ENCODE data around the gene SSBP2. TPM values are rescaled to one million over a fixed set of nuclear protein-coding genes. Genes with fewer than 3 reads are reported as not detected.

Gene SSBP2
- total and polyA plus RNA-seq, 7 donors, result 9.9 to 89.2 (median 68.7) TPM

- Histone ChIP-seq H3K4me3 (no peak overlapping the region), H3K27me3 (no peaks in the 10 kb centered on the region), H3K4me1 (peaks cover 0 to 5% (median 2%) of the 10 kb centered on the region in 4 donors), H3K27ac (peak overlapping the region in 1 of 4 donors; percentile 17), H3K9me3 (no peaks in the 10 kb centered on the region), H3K36me3 (no peaks in the 10 kb centered on the region)
- TF ChIP-seq EP300 (IDR thresholded peaks at IDR 0.05) (no peak), CTCF (IDR thresholded peaks at IDR 0.05) (no peak)
- 52 to 67% methylated on average over 2 of the region's 2 CpGs for WGBS, 2 donors
- intact Hi-C loops (cut with DNase I), result loop anchor here (2.0 kb wide), 1 partner anchor 16 kb away; no protein-coding TSS in a partner anchor
- DNase-seq, result no peak
These were observed 10.4 kb upstream of the SSBP2 start for GRCh38 chr5:81761270-81761669.

- Histone ChIP-seq H3K9me3 (no peaks in the 10 kb centered on the region), H3K27ac (peak overlapping the region in 1 of 4 donors; percentile 17), H3K4me1 (peaks cover 0 to 12% (median 9%) of the 10 kb centered on the region in 4 donors), H3K27me3 (no peaks in the 10 kb centered on the region), H3K4me3 (no peak overlapping the region), H3K36me3 (no peaks in the 10 kb centered on the region)
- 54 to 61% methylated on average over 4 of the region's 4 CpGs for WGBS, 2 donors
- TF ChIP-seq POLR2AphosphoS5 (IDR thresholded peaks at IDR 0.05), result no peak
- TF ChIP-seq POLR2A (IDR thresholded peaks at IDR 0.05), result no peak
- TF ChIP-seq CTCF (IDR thresholded peaks at IDR 0.05), result no peak
- TF ChIP-seq EP300 (IDR thresholded peaks at IDR 0.05), result no peak
- DNase-seq, result no peak
- intact Hi-C loops (cut with DNase I), result loop anchor here (2.0 kb wide), 1 partner anchor 16 kb away; no protein-coding TSS in a partner anchor
These were observed 9.6 kb upstream of the SSBP2 start for GRCh38 chr5:81760521-81760920.

GRCh38 chr5:81759632-81760005 is 8.7 kb upstream of the SSBP2 start:
- DNase-seq, result no peak
- Histone ChIP-seq H3K4me1 (peaks cover 0 to 21% (median 15%) of the 10 kb centered on the region in 4 donors), H3K36me3 (no peaks in the 10 kb centered on the region), H3K9me3 (no peaks in the 10 kb centered on the region), H3K4me3 (no peak overlapping the region), H3K27me3 (no peaks in the 10 kb centered on the region), H3K27ac (peak overlapping the region in 3 of 4 donors; percentile 5 to 43 (median 22))
- WGBS, 2 donors, result 57 to 61% methylated on average over 6 of the region's 6 CpGs
- TF ChIP-seq POLR2AphosphoS5 (IDR thresholded peaks at IDR 0.05) (no peak), EP300 (IDR thresholded peaks at IDR 0.05) (no peak), CTCF (IDR thresholded peaks at IDR 0.05) (no peak), POLR2A (IDR thresholded peaks at IDR 0.05) (no peak)
- intact Hi-C loops (cut with DNase I), result loop anchor here (2.0 kb wide), 1 partner anchor 17 kb away; no protein-coding TSS in a partner anchor

GRCh38 chr5:81757404-81757803 is 6.5 kb upstream of the SSBP2 start:
- no peak for DNase-seq
- TF ChIP-seq EP300 (IDR thresholded peaks at IDR 0.05), result no peak
- no peak for TF ChIP-seq CTCF (IDR thresholded peaks at IDR 0.05)
- no peak for TF ChIP-seq POLR2AphosphoS5 (IDR thresholded peaks at IDR 0.05)
- TF ChIP-seq POLR2A (IDR thresholded peaks at IDR 0.05), result no peak
- Histone ChIP-seq H3K27ac (no peak overlapping the region), H3K4me1 (peaks cover 0 to 28% (median 19%) of the 10 kb centered on the region in 4 donors), H3K27me3 (no peaks in the 10 kb centered on the region), H3K9me3 (no peaks in the 10 kb centered on the region), H3K36me3 (no peaks in the 10 kb centered on the region), H3K4me3 (no peak overlapping the region)
- WGBS, 2 donors, result 94 to 95% methylated on average over 1 of the region's 1 CpG
- intact Hi-C loops (cut with DNase I), result no loop called here

GRCh38 chr5:81756016-81756415 is 5.1 kb upstream of the SSBP2 start:
- H3K27ac ChIP-seq, result peak overlapping the region; percentile 37 to 100 (median 64)
- H3K4me3 ChIP-seq, result no peak overlapping the region
- H3K36me3 ChIP-seq, result no peaks in the 10 kb centered on the region
- peaks cover 0 to 36% (median 28%) of the 10 kb centered on the region in 4 donors for H3K4me1 ChIP-seq
- TF ChIP-seq POLR2AphosphoS5 (IDR thresholded peaks at IDR 0.05), result no peak
- no peak for TF ChIP-seq POLR2A (IDR thresholded peaks at IDR 0.05)
- TF ChIP-seq EP300 (IDR thresholded peaks at IDR 0.05), result no peak
- no peak for TF ChIP-seq CTCF (IDR thresholded peaks at IDR 0.05)
- H3K27me3 ChIP-seq, result no peaks in the 10 kb centered on the region
- no peak for DNase-seq
- intact Hi-C loops (cut with DNase I), result no loop called here
- H3K9me3 ChIP-seq, result no peaks in the 10 kb centered on the region
